IMR-90 (cell line): Measurements from ENCODE around the gene INO80. TPM values are rescaled to one million over a fixed set of nuclear protein-coding genes. Genes with fewer than 3 reads are reported as not detected.

Experiments used
- ATAC-seq: fragments of 200-7000 bp; cut with Tn5 transposase; 2 replicates; pipeline ENCODE4 v1.9.1; 2020; ENCODE audit warnings: low read depth, mild to moderate bottlenecking, moderate library complexity
- BruUV-seq: library from RNA; stranded (reverse); fragments of 400-500 nt; replicated peaks from 2 replicates; lab custom pipeline; 2021; lab: Mats Ljungman, UMichigan
- CTCF ChIA-PET: fragments of 300-600 bp; formaldehyde crosslinking; extraction: SDS; loops from one replicate; lab custom pipeline; 2021; ENCODE audit warnings: antibody characterized with exemption; lab: Yijun Ruan, JAX
- POLR2A ChIA-PET: fragments of 300-600 bp; sonication (Branson Sonifier 250); formaldehyde crosslinking; loops from one replicate; lab custom pipeline; 2022; ENCODE audit warnings: antibody characterized with exemption; ENCODE audit not compliant: unreplicated experiment; lab: Charles Lee
- DNase-seq: peaks from one replicate; pipeline ENCODE4 v3.0.0; 2013
- H2AFZ ChIP-seq: replicated peaks from 2 replicates; pipeline ENCODE3; 2013; ENCODE audit warnings: low read length, mild to moderate bottlenecking; ENCODE audit not compliant: poor library complexity
- H2AK5ac ChIP-seq: 2 replicates; pipeline ENCODE4 v1.6.1; 2013; ENCODE audit warnings: low read depth, low read length, inconsistent platforms
- H2AK9ac ChIP-seq: replicated peaks from 2 replicates; pipeline ENCODE3; 2013; ENCODE audit warnings: mild to moderate bottlenecking, low read depth, low read length, moderate library complexity; ENCODE audit not compliant: poor library complexity
- H2BK120ac ChIP-seq: 2 replicates; pipeline ENCODE4 v1.6.1; 2013; ENCODE audit warnings: low read depth, low read length, inconsistent platforms
- H2BK15ac ChIP-seq: 3 replicates; pipeline ENCODE4 v1.6.1; 2013; ENCODE audit warnings: low read depth, low read length, inconsistent platforms
- H2BK20ac ChIP-seq: 2 replicates; pipeline ENCODE4 v1.6.1; 2013; ENCODE audit warnings: low read depth, mild to moderate bottlenecking, inconsistent platforms, low read length, moderate library complexity
- H2BK5ac ChIP-seq: 2 replicates; pipeline ENCODE4 v1.6.1; 2013; ENCODE audit warnings: mild to moderate bottlenecking, low read depth, low read length, inconsistent platforms; ENCODE audit not compliant: poor library complexity, severe bottlenecking
- H3K14ac ChIP-seq: replicated peaks from 2 replicates; pipeline ENCODE4 v1.6.1; 2013; ENCODE audit warnings: low read depth, low read length, inconsistent platforms
- H3K18ac ChIP-seq: 2 replicates; pipeline ENCODE4 v1.6.1; 2013; ENCODE audit warnings: low read depth, low read length, control low read depth
- H3K23ac ChIP-seq: 2 replicates; pipeline ENCODE4 v1.6.1; 2013; ENCODE audit warnings: low read depth, low read length, inconsistent platforms
- H3K27ac ChIP-seq: 2 replicates; pipeline ENCODE4 v1.5.1; 2013; ENCODE audit warnings: mild to moderate bottlenecking, control low read depth, low read length; ENCODE audit not compliant: insufficient read depth
- H3K27me3 ChIP-seq: 2 replicates; pipeline ENCODE4 v1.6.1; 2013; ENCODE audit warnings: low read length; ENCODE audit not compliant: control insufficient read depth, insufficient read depth
- H3K36me3 ChIP-seq: 2 replicates; pipeline ENCODE4 v1.6.1; 2013; ENCODE audit warnings: low read length, mixed read lengths; ENCODE audit not compliant: control insufficient read depth, insufficient read depth
- H3K4ac ChIP-seq: 2 replicates; pipeline ENCODE4 v1.6.1; 2013; ENCODE audit warnings: low read depth, low read length, inconsistent platforms
- H3K4me1 ChIP-seq: 2 replicates; pipeline ENCODE4 v1.6.1; 2013; ENCODE audit warnings: low read length, mixed read lengths; ENCODE audit not compliant: control insufficient read depth, insufficient read depth
- H3K4me2 ChIP-seq: 2 replicates; pipeline ENCODE4 v1.6.1; 2013; ENCODE audit warnings: low read depth, mild to moderate bottlenecking, control low read depth, low read length, moderate library complexity
- H3K4me3 ChIP-seq: 2 replicates; pipeline ENCODE4 v1.5.1; 2013; ENCODE audit warnings: low read depth, mild to moderate bottlenecking, control low read depth, low read length, moderate library complexity; ENCODE audit not compliant: insufficient read depth
- H3K56ac ChIP-seq: 2 replicates; pipeline ENCODE4 v1.6.1; 2013; ENCODE audit warnings: low read length, inconsistent platforms; ENCODE audit not compliant: insufficient read depth; ENCODE audit errors: extremely low read depth
- H3K79me1 ChIP-seq, 2 experiments: 2 replicates each; pipeline ENCODE4 v1.6.1; 2013; ENCODE audit warnings: low read length in 2 of 2, inconsistent platforms in 1 of 2, low read depth in 1 of 2
- H3K9ac ChIP-seq: 2 replicates; pipeline ENCODE4 v1.6.1; 2013; ENCODE audit warnings: low read depth, low read length, control low read depth
- H3K9me1 ChIP-seq: 2 replicates; pipeline ENCODE4 v1.6.1; 2013; ENCODE audit warnings: low read length, inconsistent platforms; ENCODE audit not compliant: insufficient read depth
- H3K9me3 ChIP-seq: 2 replicates; pipeline ENCODE4 v1.6.1; 2013; ENCODE audit warnings: low read length; ENCODE audit not compliant: control insufficient read depth, insufficient read depth
- H4K20me1 ChIP-seq: 2 replicates; pipeline ENCODE4 v1.6.1; 2013; ENCODE audit warnings: low read length, inconsistent platforms; ENCODE audit not compliant: insufficient read depth
- H4K5ac ChIP-seq: 2 replicates; pipeline ENCODE4 v1.6.1; 2013; ENCODE audit warnings: mild to moderate bottlenecking, low read depth, low read length, control low read depth
- H4K8ac ChIP-seq, 2 experiments: 2 replicates each; pipeline ENCODE4 v1.6.1; 2013; ENCODE audit warnings: low read depth in 2 of 2, low read length in 2 of 2, control low read depth in 1 of 2, inconsistent platforms in 1 of 2
- H4K91ac ChIP-seq: 2 replicates; pipeline ENCODE4 v1.6.1; 2013; ENCODE audit warnings: low read depth, low read length, inconsistent platforms; ENCODE audit not compliant: insufficient read depth
- BHLHE40 ChIP-seq: fragments of 150-350 bp; IDR thresholded peaks from 2 replicates; pipeline ENCODE4 v1.6.1; 2016; ENCODE audit warnings: mild to moderate bottlenecking, low read depth, low read length
- CEBPB ChIP-seq: IDR thresholded peaks from 2 replicates; pipeline ENCODE4 v1.6.1; 2012; ENCODE audit warnings: low read depth, low read length, improper control_type of control experiment
- CHD1 ChIP-seq: IDR thresholded peaks from 2 replicates; pipeline ENCODE4 v1.6.1; 2012; ENCODE audit warnings: low read depth, low read length, improper control_type of control experiment
- FOS ChIP-seq: fragments of 150-350 bp; IDR thresholded peaks from 2 replicates; pipeline ENCODE4 v1.6.1; 2016; ENCODE audit warnings: low read depth, low read length
- MAFK ChIP-seq: IDR thresholded peaks from 2 replicates; pipeline ENCODE4 v1.6.1; 2012; ENCODE audit warnings: low read depth, low read length, improper control_type of control experiment
- MAZ ChIP-seq: IDR thresholded peaks from 2 replicates; pipeline ENCODE4 v1.6.1; 2012; ENCODE audit warnings: low read depth, mild to moderate bottlenecking, low read length, improper control_type of control experiment, moderate library complexity, borderline replicate concordance
- MXI1 ChIP-seq: IDR thresholded peaks from 2 replicates; pipeline ENCODE4 v1.6.1; 2012; ENCODE audit warnings: low read depth, mild to moderate bottlenecking, low read length, moderate library complexity, borderline replicate concordance
- NFE2L2 ChIP-seq: fragments of 150-350 bp; IDR thresholded peaks from 2 replicates; pipeline ENCODE4 v1.6.1; 2016; ENCODE audit warnings: low read depth, mild to moderate bottlenecking, low read length
- POLR2A ChIP-seq: IDR thresholded peaks from 2 replicates; pipeline ENCODE4 v1.6.1; 2012; ENCODE audit warnings: mild to moderate bottlenecking, low read depth, low read length
- RAD21 ChIP-seq: IDR thresholded peaks from 2 replicates; pipeline ENCODE4 v1.6.1; 2012; ENCODE audit warnings: low read length, improper control_type of control experiment
- RCOR1 ChIP-seq: IDR thresholded peaks from 2 replicates; pipeline ENCODE4 v1.6.1; 2012; ENCODE audit warnings: mild to moderate bottlenecking, low read length, improper control_type of control experiment; ENCODE audit not compliant: insufficient replicate concordance
- RFX5 ChIP-seq: IDR thresholded peaks from 2 replicates; pipeline ENCODE4 v1.8.0; 2012; ENCODE audit warnings: low read depth, mild to moderate bottlenecking, low read length, moderate library complexity
- SMC3 ChIP-seq: fragments of 150-350 bp; IDR thresholded peaks from 2 replicates; pipeline ENCODE4 v1.6.1; 2016; ENCODE audit warnings: low read depth, mild to moderate bottlenecking, antibody characterized with exemption, low read length, moderate library complexity
- WGBS, 2 experiments: methylation state at CpG; one replicate each; pipeline versions ENCODE4 v1.1.5 to v1.1.7; 2013; ENCODE audit warnings: missing lambda C conversion rate in 2 of 2; ENCODE audit not compliant: insufficient read length in 1 of 2; ENCODE audit errors: extremely low coverage in 2 of 2; 5-methylcytosine and 5-hydroxymethylcytosine counted together
- dilution Hi-C: fragments of 300-500 bp; cut with HindIII; formaldehyde crosslinking; loops from one replicate; pipeline ENCODE4 v1.14.3; 2018; ENCODE audit warnings: low sequenced_read_pairs; ENCODE audit not compliant: unreplicated experiment
- in situ Hi-C: fragments of 300-500 bp; cut with MboI; formaldehyde crosslinking; loops from 3 replicates; pipeline ENCODE4 v1.14.3; 2019; ENCODE audit warnings: low sequenced_read_pairs, inconsistent platforms, mixed read lengths
- intact Hi-C: fragments of 100-400 bp; cut with micrococcal nuclease; formaldehyde crosslinking; loops from 2 replicates; pipeline ENCODE4 v1.10.0; 2022
- polyA plus RNA-seq, 3 experiments: library from polyadenylated mRNA; depleted of rRNA; stranded (reverse); fragments of >200 nt; gene quantifications; 2 replicates each; pipeline ENCODE4 v1.2.3, GENCODE V29; 2012; ENCODE audit warnings: low replicate concordance in 1 of 3
- total RNA-seq: library from RNA; depleted of rRNA; stranded (reverse); fragments of >200 nt; gene quantifications from 2 replicates; pipeline ENCODE4 v1.2.3, GENCODE V29; 2012
- TF ChIP-seq, protein P1 (sequence below): conservative IDR thresholded peaks from 2 replicates; pipeline ENCODE4 v1.5.1; 2012; ENCODE audit warnings: mild to moderate bottlenecking, low read depth, low read length, improper control_type of control experiment
- TF ChIP-seq, protein P2 (sequence below): fragments of 150-350 bp; IDR thresholded peaks from 2 replicates; pipeline ENCODE4 v1.6.1; 2016; ENCODE audit warnings: low read depth, mild to moderate bottlenecking, low read length, moderate library complexity, borderline replicate concordance
- TF ChIP-seq, protein P3 (sequence below): fragments of 150-350 bp; IDR thresholded peaks from 2 replicates; pipeline ENCODE4 v1.6.1; 2017; ENCODE audit warnings: mild to moderate bottlenecking, antibody characterized with exemption, low read length, low read depth

INO80 gene
- total and polyA plus RNA-seq, 2 of the 4 experiments (the other 2 are of a cell fraction) = 6.0 to 13.3 TPM

DNA sequence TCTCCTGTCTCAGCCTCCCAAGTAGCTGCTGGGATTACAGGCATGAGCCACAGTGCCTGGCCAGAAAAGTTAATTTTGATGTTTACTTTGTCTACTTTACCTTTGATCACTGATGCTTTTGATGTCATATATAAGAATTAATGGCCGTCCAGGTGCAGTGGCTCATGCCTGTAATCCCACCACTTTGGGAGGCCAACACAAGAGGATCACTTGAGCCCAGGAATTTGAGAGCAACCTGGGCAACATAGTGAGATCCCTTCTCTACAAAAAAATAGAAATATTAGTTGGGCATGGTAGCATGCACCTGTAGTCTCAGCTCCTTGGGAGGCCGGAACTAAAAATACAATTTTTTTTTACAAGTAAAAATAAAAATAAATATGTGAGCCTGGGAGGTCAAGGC, 6.8 kb upstream of the INO80 start:
- H3K4me2 ChIP-seq = no peak overlapping the region

More for the DNA sequence above, 6.8 kb upstream of the INO80 start:
- in situ Hi-C loops (no loop called here), dilution Hi-C loops (no loop called here), intact Hi-C loops (no loop called here)
- H3K27me3 ChIP-seq = peaks cover 6% of the 10 kb centered on the region
- no peak overlapping the region for H3K56ac ChIP-seq
- H3K4me3 ChIP-seq = no peak overlapping the region
- no peak overlapping the region for H2AK5ac ChIP-seq
- BruUV-seq = no TSS peak
- DNase-seq = no peak
- no peaks in the 10 kb centered on the region for H3K4me1 ChIP-seq
- H3K14ac ChIP-seq = no peak overlapping the region
- H4K5ac ChIP-seq = no peak overlapping the region
- no peaks in the 10 kb centered on the region for H3K36me3 ChIP-seq
- no peaks in the 10 kb centered on the region for H4K20me1 ChIP-seq
- H4K91ac ChIP-seq = no peak overlapping the region
- H3K4ac ChIP-seq = no peak overlapping the region
- H2BK20ac ChIP-seq = no peak overlapping the region
- no peak overlapping the region for H3K9ac ChIP-seq
- H3K79me1 ChIP-seq = no peaks in the 10 kb centered on the region
- H3K18ac ChIP-seq = no peak overlapping the region
- H2BK15ac ChIP-seq = no peak overlapping the region
- H2BK120ac ChIP-seq = no peak overlapping the region
- no peak overlapping the region for H2AFZ ChIP-seq
- CTCF ChIA-PET = no interaction called here
- H3K9me1 ChIP-seq = no peaks in the 10 kb centered on the region
- POLR2A ChIA-PET = no interaction called here
- no peak overlapping the region for H4K8ac ChIP-seq
- no peak overlapping the region for H3K23ac ChIP-seq
- H3K9me3 ChIP-seq = no peaks in the 10 kb centered on the region
- no peak overlapping the region for H2AK9ac ChIP-seq
- TF ChIP-seq, protein P1, sequence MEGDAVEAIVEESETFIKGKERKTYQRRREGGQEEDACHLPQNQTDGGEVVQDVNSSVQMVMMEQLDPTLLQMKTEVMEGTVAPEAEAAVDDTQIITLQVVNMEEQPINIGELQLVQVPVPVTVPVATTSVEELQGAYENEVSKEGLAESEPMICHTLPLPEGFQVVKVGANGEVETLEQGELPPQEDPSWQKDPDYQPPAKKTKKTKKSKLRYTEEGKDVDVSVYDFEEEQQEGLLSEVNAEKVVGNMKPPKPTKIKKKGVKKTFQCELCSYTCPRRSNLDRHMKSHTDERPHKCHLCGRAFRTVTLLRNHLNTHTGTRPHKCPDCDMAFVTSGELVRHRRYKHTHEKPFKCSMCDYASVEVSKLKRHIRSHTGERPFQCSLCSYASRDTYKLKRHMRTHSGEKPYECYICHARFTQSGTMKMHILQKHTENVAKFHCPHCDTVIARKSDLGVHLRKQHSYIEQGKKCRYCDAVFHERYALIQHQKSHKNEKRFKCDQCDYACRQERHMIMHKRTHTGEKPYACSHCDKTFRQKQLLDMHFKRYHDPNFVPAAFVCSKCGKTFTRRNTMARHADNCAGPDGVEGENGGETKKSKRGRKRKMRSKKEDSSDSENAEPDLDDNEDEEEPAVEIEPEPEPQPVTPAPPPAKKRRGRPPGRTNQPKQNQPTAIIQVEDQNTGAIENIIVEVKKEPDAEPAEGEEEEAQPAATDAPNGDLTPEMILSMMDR = no peak
- TF ChIP-seq FOS (no peak), POLR2A (no peak), CHD1 (no peak), MAFK (no peak), MAZ (no peak), SMC3 (no peak), RAD21 (no peak), RFX5 (no peak), BHLHE40 (no peak), CEBPB (no peak), RCOR1 (no peak), MXI1 (no peak), NFE2L2 (no peak)
- TF ChIP-seq, protein P2, sequence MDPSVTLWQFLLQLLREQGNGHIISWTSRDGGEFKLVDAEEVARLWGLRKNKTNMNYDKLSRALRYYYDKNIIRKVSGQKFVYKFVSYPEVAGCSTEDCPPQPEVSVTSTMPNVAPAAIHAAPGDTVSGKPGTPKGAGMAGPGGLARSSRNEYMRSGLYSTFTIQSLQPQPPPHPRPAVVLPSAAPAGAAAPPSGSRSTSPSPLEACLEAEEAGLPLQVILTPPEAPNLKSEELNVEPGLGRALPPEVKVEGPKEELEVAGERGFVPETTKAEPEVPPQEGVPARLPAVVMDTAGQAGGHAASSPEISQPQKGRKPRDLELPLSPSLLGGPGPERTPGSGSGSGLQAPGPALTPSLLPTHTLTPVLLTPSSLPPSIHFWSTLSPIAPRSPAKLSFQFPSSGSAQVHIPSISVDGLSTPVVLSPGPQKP = no peak
- TF ChIP-seq, protein P3, sequence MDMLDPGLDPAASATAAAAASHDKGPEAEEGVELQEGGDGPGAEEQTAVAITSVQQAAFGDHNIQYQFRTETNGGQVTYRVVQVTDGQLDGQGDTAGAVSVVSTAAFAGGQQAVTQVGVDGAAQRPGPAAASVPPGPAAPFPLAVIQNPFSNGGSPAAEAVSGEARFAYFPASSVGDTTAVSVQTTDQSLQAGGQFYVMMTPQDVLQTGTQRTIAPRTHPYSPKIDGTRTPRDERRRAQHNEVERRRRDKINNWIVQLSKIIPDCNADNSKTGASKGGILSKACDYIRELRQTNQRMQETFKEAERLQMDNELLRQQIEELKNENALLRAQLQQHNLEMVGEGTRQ = no peak
- no peak overlapping the region for H2BK5ac ChIP-seq
- no CpG with 5 or more reads among the region's 2 CpGs for WGBS, 2 experiments
- ATAC-seq = no peak
- H3K27ac ChIP-seq = no peak overlapping the region
